Measurements from ENCODE around the gene LGR6. TPM values are rescaled to one million over a fixed set of nuclear protein-coding genes. Genes with fewer than 3 reads are reported as not detected.

LGR6 gene
- total and polyA plus RNA-seq, 2 donors (not counting 1 experiment from before 2014, with no cell fraction given) = 0.28 TPM; not detected in 1

GRCh38 chr1:202163281-202164270 lies 30.0 kb upstream of the LGR6 start:
- Histone ChIP-seq H3K27ac (ENCODE audit: low read length in 2 of 2) (no peak overlapping the region), H3K79me2 (ENCODE audit: control insufficient read depth, insufficient read depth, low read length) (peaks cover 44% of the 10 kb centered on the region), H2AFZ (ENCODE audit: insufficient read depth, low read depth, low read length, poor library complexity, severe bottlenecking) (no peak overlapping the region), H3K9me3 (ENCODE audit: control extremely low read depth in 1 of 3, control insufficient read depth in 2 of 3, insufficient read depth in 1 of 3, low read length in 2 of 3) (no peaks in the 10 kb centered on the region), H3K36me3 (replicated peaks in 1 of 2; ENCODE audit: control extremely low read depth in 1 of 2, control insufficient read depth in 1 of 2, extremely low read depth in 1 of 2, insufficient read depth in 2 of 2, low read length in 1 of 2) (no peaks in the 10 kb centered on the region), H3K4me3 (ENCODE audit: control extremely low read depth in 1 of 5, extremely low read depth in 1 of 5, insufficient read depth in 1 of 5, low read depth in 2 of 5, low read length in 4 of 5) (no peak overlapping the region), H3K4me1 (ENCODE audit: control insufficient read depth in 2 of 2, insufficient read depth in 2 of 2, low read length in 2 of 2) (peaks cover 74 to 76% of the 10 kb centered on the region in 2 donors), H3K9ac (ENCODE audit: low read length) (no peak overlapping the region), H3K4me2 (replicated peaks; ENCODE audit: low read depth, low read length, poor library complexity, severe bottlenecking) (peak overlapping the region; percentile 91), H3K27me3 (replicated peaks in 1 of 4; ENCODE audit: control extremely low read depth in 1 of 4, control insufficient read depth in 3 of 4, insufficient read depth in 4 of 4, low read length in 3 of 4) (no peaks in the 10 kb centered on the region), H4K20me1 (ENCODE audit: control insufficient read depth, insufficient read depth, low read length, poor library complexity, severe bottlenecking) (peaks cover 7% of the 10 kb centered on the region)
- 72% methylated on average over 6 of the region's 12 CpGs for WGBS (ENCODE audit: insufficient coverage)
- H3K4me1 Mint-ChIP-seq = peaks cover 79% of the 10 kb centered on the region
- no peaks in the 10 kb centered on the region for H3K9me3 Mint-ChIP-seq (ENCODE audit: insufficient read depth)
- ATAC-seq (ENCODE audit: low read depth) = no peak
- peaks cover 6% of the 10 kb centered on the region for H3K27me3 Mint-ChIP-seq
- DNase-seq = peak; percentile 36
- intact Hi-C loops (cut with micrococcal nuclease) = loop anchor here (2.0 to 10.0 kb wide), 7 partner anchors 21 to 801 kb away; partner anchors contain the start of genes CSRP1, CYB5R1, IPO9 and RNPEP
- peak overlapping the region; percentile 69 for H3K4me3 Mint-ChIP-seq
- H3K27ac Mint-ChIP-seq = no peak overlapping the region
- TF ChIP-seq EZH2 (IDR thresholded peaks at IDR 0.05; ENCODE audit: borderline replicate concordance, insufficient read depth, low read depth, low read length, poor library complexity, severe bottlenecking) = no peak
- TF ChIP-seq, protein P1, sequence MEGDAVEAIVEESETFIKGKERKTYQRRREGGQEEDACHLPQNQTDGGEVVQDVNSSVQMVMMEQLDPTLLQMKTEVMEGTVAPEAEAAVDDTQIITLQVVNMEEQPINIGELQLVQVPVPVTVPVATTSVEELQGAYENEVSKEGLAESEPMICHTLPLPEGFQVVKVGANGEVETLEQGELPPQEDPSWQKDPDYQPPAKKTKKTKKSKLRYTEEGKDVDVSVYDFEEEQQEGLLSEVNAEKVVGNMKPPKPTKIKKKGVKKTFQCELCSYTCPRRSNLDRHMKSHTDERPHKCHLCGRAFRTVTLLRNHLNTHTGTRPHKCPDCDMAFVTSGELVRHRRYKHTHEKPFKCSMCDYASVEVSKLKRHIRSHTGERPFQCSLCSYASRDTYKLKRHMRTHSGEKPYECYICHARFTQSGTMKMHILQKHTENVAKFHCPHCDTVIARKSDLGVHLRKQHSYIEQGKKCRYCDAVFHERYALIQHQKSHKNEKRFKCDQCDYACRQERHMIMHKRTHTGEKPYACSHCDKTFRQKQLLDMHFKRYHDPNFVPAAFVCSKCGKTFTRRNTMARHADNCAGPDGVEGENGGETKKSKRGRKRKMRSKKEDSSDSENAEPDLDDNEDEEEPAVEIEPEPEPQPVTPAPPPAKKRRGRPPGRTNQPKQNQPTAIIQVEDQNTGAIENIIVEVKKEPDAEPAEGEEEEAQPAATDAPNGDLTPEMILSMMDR (IDR thresholded peaks at IDR 0.05) = no peak
- ChIA-PET CTCF (interaction anchor here (1.0 to 1.8 kb wide), 5 partner anchors 9 to 29 kb away, joined by 3 to 10 read pairs (median 6); no protein-coding TSS in a partner anchor), POLR2A (interaction anchor here (0.5 kb wide), 1 partner anchor 14 kb away, joined by 7 read pairs; no protein-coding TSS in a partner anchor)
